Calu3 (cell line): ENCODE results near the gene HS6ST2. TPM values are rescaled to one million over a fixed set of nuclear protein-coding genes. Genes with fewer than 3 reads are reported as not detected.

Experiments
- BruUV-seq: library from RNA; stranded (reverse); fragments of 400-500 nt; replicated peaks from 2 replicates; lab custom pipeline; 2021; lab: Mats Ljungman, UMichigan
- CTCF ChIA-PET: fragments of 300-600 bp; sonication (Branson Sonifier 250); formaldehyde crosslinking; loops from one replicate; lab custom pipeline; 2022; ENCODE audit warnings: antibody characterized with exemption; lab: Charles Lee
- DNase-seq: peaks from one replicate; pipeline ENCODE4 v3.0.0; 2022
- H3K27ac Mint-ChIP-seq: one replicate; pipeline ENCODE4 v1.8.0; 2022; ENCODE audit warnings: mixed read lengths; ENCODE audit not compliant: unreplicated experiment
- H3K27me3 Mint-ChIP-seq: one replicate; pipeline ENCODE4 v1.8.0; 2022; ENCODE audit warnings: mixed read lengths; ENCODE audit not compliant: unreplicated experiment
- H3K36me3 Mint-ChIP-seq: one replicate; pipeline ENCODE4 v1.8.0; 2022; ENCODE audit warnings: mild to moderate bottlenecking, moderate library complexity, mixed read lengths; ENCODE audit not compliant: insufficient read depth, unreplicated experiment
- H3K4me1 Mint-ChIP-seq: one replicate; pipeline ENCODE4 v1.8.0; 2022; ENCODE audit warnings: mild to moderate bottlenecking, low read depth, mixed read lengths; ENCODE audit not compliant: unreplicated experiment
- H3K4me3 Mint-ChIP-seq: one replicate; pipeline ENCODE4 v1.8.0; 2022; ENCODE audit warnings: mild to moderate bottlenecking, low read depth, moderate library complexity, mixed read lengths; ENCODE audit not compliant: unreplicated experiment
- H3K9me3 Mint-ChIP-seq: one replicate; pipeline ENCODE4 v1.8.0; 2022; ENCODE audit warnings: low read depth, mixed read lengths; ENCODE audit not compliant: unreplicated experiment
- CTCF ChIP-seq: fragments of 200-600 bp; IDR thresholded peaks from one replicate; pipeline ENCODE4 v1.8.0; 2022; ENCODE audit warnings: antibody characterized with exemption; ENCODE audit not compliant: unreplicated experiment
- intact Hi-C: fragments of 100-400 bp; cut with micrococcal nuclease; formaldehyde crosslinking; loops from one replicate; pipeline ENCODE4 v1.10.0; 2022; ENCODE audit not compliant: unreplicated experiment
- total RNA-seq: library from RNA; stranded (reverse); gene quantifications from 2 replicates; pipeline ENCODE4 v1.2.3, GENCODE V29; 2022

Gene HS6ST2
- total RNA-seq, 1 experiment from 2014 or later, result 40.7 TPM

- CTCF ChIA-PET, result no interaction called here
- BruUV-seq, result no TSS peak
- Mint-ChIP-seq H3K27ac (no peak overlapping the region), H3K27me3 (no peaks in the 10 kb centered on the region), H3K4me1 (peaks cover 1% of the 10 kb centered on the region), H3K9me3 (no peaks in the 10 kb centered on the region), H3K36me3 (no peaks in the 10 kb centered on the region), H3K4me3 (no peak overlapping the region)
- TF ChIP-seq CTCF, result no peak
- DNase-seq, result no peak
- intact Hi-C loops, result no loop called here
Measured at GRCh38 chrX:132732236-132732635, 226.2 kb downstream of the HS6ST2 start.

DNA sequence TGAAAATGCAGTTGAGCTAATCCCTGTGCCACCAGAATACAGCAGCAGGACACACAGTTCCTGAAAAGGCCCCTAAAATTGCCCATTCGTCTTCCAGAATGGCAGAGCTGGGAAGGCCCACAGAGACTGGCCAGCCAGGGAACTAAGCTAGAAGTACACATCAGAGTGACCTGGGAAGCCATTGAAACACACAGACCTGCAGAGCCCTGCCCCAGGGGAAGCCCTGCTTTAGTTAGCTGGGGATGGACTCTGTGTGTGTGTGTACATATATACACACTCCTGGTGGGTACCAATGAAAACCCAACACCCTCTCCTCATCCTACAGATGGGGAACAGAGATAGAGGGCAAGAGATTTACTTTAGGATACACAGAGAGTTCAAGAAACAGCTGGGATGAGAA is 227.7 kb downstream of the HS6ST2 start:
- Mint-ChIP-seq H3K36me3 (no peaks in the 10 kb centered on the region), H3K4me3 (no peak overlapping the region), H3K9me3 (no peaks in the 10 kb centered on the region), H3K27ac (no peak overlapping the region), H3K27me3 (no peaks in the 10 kb centered on the region), H3K4me1 (no peaks in the 10 kb centered on the region)
- CTCF ChIA-PET, result no interaction called here
- intact Hi-C loops, result no loop called here
- no peak for DNase-seq
- BruUV-seq, result no TSS peak
- TF ChIP-seq CTCF, result no peak

DNA sequence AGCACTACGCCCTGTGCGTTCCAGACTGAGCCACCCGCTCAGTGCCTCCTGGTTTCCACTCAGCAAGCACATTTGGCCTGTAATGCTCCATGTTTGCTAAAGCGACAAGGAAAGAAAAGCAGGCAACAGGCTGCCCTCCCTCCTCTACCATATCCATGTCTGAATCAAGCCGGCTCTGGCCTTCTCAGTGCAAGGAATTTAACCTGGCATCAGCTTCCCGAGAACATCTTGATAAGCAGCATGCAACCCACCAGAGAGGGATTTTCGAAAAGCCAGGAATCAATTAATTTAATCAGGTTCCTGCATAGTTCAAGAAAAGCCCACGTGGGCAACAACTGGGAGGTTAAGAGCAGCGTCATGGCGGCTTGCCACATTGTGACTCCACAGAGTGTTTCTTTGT is 228.2 kb downstream of the HS6ST2 start:
- Mint-ChIP-seq H3K9me3 (no peaks in the 10 kb centered on the region), H3K4me3 (no peak overlapping the region), H3K27ac (no peak overlapping the region), H3K36me3 (no peaks in the 10 kb centered on the region), H3K4me1 (no peaks in the 10 kb centered on the region), H3K27me3 (no peaks in the 10 kb centered on the region)
- TF ChIP-seq CTCF, result no peak
- no TSS peak for BruUV-seq
- CTCF ChIA-PET, result no interaction called here
- no peak for DNase-seq
- intact Hi-C loops, result no loop called here

DNA sequence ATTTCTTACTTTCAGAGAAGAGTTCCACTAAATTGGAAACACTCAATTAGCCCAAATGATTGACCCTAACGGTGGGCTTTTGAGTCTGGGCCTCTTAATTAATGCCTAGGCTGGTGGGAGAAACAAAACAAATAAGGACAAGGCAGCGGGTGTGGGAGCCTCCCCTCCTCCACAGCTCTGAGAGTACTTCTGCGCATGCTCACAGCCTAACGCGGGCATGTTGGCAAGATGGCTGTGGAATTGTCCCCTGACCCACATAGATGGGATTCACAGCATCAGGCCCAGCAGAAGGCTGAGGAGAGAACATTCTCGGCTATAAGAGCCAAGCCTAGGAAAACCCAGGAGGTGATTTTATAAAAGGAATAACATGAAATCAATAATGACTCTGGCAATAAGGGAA is 230.1 kb downstream of the HS6ST2 start:
- Mint-ChIP-seq H3K27me3 (no peaks in the 10 kb centered on the region), H3K27ac (no peak overlapping the region), H3K36me3 (no peaks in the 10 kb centered on the region), H3K9me3 (peaks cover 3% of the 10 kb centered on the region), H3K4me1 (no peaks in the 10 kb centered on the region), H3K4me3 (no peak overlapping the region)
- intact Hi-C loops, result no loop called here
- no TSS peak for BruUV-seq
- no peak for DNase-seq
- no peak for TF ChIP-seq CTCF
- CTCF ChIA-PET, result no interaction called here
